ENCODE results near the gene LPCAT1.
"Not testable (repeated sequence)": the region's sequence is repeated elsewhere in the genome, so short reads cannot be mapped to it uniquely, and the experiment has no call there.

The LPCAT1 gene

DNA sequence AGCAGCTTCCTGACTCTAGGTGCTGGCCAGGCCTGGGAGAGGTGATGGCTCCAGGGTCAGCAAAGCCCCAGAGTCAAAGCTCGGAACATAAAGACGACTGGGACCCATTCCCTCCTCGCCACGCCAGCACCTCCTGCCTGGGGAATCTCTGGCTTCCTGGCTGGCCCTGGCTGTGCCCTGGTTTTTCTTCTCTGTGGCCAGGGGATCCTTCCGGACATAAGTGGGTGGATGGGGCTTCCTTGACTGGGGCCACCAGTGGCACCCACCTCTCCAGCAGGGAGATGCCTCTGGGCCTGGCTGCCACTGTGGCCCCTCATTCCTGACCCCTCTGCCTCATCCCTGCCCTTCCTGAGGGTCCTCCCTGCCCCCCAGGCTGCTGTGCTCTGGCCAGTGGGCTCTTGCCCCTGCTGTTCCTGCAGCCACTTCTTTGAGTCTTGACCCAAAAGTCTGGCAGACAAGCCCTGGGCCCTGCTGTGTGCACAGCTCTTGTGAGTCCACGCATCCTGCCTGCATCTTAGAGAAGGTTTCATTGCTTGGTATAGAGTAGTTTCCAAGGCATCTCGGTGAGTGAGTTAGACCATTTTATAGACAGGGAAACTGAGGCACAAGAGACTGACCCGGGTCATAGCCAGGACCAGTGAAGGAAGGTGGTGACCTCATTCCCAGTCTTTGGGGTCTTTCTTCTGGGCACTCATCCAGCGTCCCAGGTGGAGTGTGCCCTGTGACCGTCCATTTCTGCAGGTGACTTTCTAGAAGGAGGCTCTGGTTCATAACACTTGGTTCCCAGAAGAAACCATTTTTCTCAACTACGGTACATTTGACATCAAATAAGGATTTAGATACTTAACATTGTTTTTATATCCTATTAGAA is 17.3 kb upstream of the LPCAT1 start:
- no peak for DNase-seq

DNA sequence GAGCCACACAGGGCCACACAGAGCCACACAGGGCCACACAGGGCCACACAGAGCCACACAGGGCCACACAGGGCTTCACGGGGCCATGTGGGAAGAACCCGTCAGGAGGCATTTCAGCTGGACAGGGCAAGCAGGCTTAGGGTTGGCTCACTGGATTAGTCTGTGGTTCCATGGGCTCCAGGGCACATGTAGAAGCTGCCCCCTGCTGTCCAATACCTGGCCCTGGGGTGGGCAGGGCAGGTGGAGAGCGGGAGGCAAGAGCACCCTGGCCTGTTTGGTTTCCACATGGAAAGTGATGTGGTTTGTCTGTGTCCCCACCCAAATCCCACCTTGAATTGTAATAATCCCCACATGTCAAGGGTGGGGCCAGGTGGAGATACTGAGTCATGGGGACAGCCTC is 16.4 kb upstream of the LPCAT1 start:
- no peak for DNase-seq

- not testable (repeated sequence) for DNase-seq
Measured at GRCh38 chr5:1539393-1540161, 15.8 kb upstream of the LPCAT1 start.

- no peak for DNase-seq
Measured at GRCh38 chr5:1538741-1539392, 15.1 kb upstream of the LPCAT1 start.

GRCh38 chr5:1538276-1538675 is 14.5 kb upstream of the LPCAT1 start:
- DNase-seq, result no peak

GRCh38 chr5:1537603-1538154 is 13.9 kb upstream of the LPCAT1 start:
- DNase-seq, result no peak

DNA sequence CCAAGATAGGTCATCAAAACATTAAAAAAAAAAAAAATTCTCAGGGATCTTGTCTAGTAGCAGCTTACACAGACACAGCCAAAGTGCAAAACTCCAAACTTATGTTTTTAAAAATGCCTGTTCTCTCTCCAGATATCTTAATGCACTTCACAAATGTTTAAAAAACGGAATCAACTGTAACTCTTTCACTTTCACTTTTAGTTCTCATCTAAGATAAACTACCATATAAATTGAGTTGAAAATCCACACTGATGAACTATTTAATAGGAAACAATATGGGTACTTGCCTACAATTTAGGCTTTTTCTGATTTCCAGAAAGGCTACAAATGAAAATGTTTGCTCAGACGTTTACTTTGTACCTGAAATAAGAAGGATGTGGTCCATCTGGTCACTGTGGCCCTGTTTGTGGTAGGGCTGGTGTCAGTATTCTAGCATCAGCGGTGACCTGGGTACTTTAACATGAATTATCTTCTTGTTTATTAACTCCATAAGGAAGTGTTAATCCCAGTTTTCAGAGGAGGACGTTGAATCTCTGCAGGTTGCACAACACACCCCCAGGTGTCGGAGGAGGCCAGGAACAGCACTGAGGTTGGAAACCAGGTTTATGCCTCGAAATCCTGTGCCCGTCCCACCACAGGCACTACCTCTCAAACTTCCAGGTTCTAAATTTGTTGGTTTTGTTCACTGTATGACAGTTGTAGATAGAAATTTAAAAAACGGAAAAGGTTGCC is 13.3 kb upstream of the LPCAT1 start:
- no peak for DNase-seq

DNA sequence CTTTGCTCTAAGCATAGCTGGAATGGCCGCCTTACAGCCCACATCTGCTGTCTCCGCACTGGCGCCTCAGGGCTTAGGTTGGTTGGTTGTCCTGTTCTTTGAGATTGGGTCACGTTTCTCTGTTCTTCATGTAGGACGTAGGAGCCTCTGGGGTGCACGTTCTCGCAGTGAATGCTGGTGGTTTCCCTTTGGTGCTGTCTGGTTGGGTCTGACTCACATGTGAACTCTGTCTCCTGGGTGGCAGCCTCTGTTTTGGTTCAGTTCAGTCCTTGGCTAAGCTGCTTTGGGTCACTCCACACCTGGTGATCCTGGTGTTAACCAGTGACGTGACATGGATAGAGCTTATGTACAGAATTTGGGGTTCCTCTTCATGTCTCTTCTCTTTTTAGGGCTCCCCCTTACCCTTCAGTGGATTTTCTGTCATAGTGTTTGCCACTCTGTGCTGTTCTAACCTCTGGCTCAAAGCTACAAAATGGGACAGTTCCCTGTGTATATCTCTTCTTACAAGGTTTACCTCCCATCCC is 12.6 kb upstream of the LPCAT1 start:
- DNase-seq, result no peak

DNA sequence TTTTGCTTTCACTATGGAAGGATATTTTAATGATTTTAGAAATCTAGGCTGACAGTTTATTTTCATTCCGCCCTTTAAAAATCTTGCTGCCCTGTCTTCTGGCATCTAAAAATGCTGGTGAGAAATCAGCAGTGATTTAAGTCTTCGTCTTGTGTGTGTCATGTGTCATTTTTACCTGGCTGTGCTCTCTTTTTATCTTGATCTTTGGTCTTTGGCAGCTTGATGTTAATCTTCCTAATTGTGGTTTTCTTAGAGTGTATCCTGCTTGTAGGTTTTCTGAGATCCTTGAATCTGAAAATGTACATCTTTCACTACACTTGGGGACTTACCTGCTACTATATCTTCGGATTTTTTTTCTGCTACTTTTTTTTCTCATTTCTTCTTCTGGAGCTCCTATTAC is 11.9 kb upstream of the LPCAT1 start:
- DNase-seq, result no peak

DNA sequence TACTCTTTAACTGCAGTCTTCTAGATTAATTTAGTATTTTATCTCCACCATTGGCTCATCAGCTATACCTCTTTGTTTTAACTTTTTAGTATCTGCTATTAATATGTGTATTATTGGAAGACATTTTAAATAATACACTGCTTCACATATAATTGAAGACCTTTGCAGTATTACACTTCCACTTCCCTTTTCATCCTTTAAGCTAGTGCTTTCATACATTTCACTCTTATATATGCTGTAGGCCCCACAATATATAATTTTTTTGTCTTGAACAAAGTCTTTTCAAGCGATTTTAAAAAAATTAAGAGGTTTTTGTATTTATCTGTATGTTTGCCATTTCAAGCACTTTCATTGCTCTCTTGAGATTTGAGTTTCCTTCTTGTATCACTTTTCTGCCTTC is 8.6 kb upstream of the LPCAT1 start:
- DNase-seq, result no peak

DNA sequence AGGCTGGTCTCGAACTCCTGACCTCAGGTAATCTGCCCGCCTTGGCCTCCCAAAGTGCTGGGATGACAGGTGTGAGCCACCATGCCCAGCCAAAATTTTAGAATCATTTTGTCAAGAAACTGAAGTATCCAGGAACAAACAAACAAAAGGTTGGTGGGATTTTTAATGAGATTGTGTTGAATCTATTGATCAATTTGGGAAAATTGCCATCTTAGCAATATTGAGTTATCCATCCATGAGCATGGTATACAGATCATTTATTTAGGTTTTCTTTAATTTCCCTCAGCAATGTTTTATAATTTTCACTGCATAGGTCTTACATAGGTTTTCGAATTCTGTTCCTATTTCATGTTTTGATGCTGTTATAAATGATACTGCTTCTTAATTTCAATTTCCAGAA is 5.7 kb upstream of the LPCAT1 start:
- DNase-seq, result no peak

- DNase-seq, result no peak
Measured at GRCh38 chr5:1527533-1528205, 3.9 kb upstream of the LPCAT1 start.

DNA sequence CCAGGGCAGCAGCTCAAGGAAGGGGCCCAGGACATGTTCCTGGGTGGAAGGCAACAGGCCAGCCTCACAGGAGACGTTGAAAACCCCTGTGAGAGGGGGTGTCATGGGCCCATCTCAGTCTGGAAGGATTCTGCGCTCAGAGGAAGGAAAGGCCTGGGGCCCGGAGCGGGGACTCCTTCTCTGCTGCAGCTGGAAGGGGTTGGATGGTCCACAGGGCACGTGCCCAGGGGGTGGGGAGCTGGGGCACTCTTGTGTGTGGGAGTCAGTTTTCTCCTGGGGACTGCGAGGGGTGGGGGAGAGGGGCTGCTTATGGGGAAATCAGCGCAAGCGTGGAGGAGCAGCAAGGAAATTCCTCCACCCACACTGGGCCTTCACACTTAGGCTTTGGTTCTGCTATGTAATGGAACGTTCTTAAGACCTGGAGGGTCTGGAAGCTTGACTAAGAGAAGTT is 2.9 kb upstream of the LPCAT1 start:
- DNase-seq, result no peak

- DNase-seq, result no peak
Measured at GRCh38 chr5:1526190-1526631, 2.5 kb upstream of the LPCAT1 start.

GRCh38 chr5:1525624-1526189 is 1.9 kb upstream of the LPCAT1 start:
- DNase-seq, result no peak

GRCh38 chr5:1524799-1525623 is 1.3 kb upstream of the LPCAT1 start:
- DNase-seq, result no peak

GRCh38 chr5:1524481-1524798 is 680 bp upstream of the LPCAT1 start:
- no peak for DNase-seq

- no peak for DNase-seq
Measured at GRCh38 chr5:1523480-1523792, 324 bp downstream of the LPCAT1 start.

- no peak for DNase-seq
Measured at GRCh38 chr5:1522601-1523479, 920 bp downstream of the LPCAT1 start.
